GM19099 (cell line): ENCODE data around the gene EDEM1.
A peak's percentile ranks its signal among the peaks of the same experiment; 100 is the strongest.

Experiments used
- POLR2A ChIP-seq: IDR thresholded peaks from 3 replicates; pipeline ENCODE4 v1.6.1; 2011; ENCODE audit warnings: low read depth; ENCODE audit not compliant: insufficient read length; ENCODE audit errors: extremely low read depth

EDEM1 gene

GRCh38 chr3:5162102-5162501 is 25.4 kb upstream of the EDEM1 start:
- TF ChIP-seq POLR2A = no peak

GRCh38 chr3:5165698-5166097 is 21.8 kb upstream of the EDEM1 start:
- TF ChIP-seq POLR2A = no peak

- no peak for TF ChIP-seq POLR2A
Measured at GRCh38 chr3:5166846-5167245, 20.7 kb upstream of the EDEM1 start.

GRCh38 chr3:5168110-5168509 is 19.4 kb upstream of the EDEM1 start:
- no peak for TF ChIP-seq POLR2A

GRCh38 chr3:5169807-5170206 is 17.7 kb upstream of the EDEM1 start:
- no peak for TF ChIP-seq POLR2A

GRCh38 chr3:5170975-5171374 is 16.5 kb upstream of the EDEM1 start:
- TF ChIP-seq POLR2A = no peak

- no peak for TF ChIP-seq POLR2A
Measured at GRCh38 chr3:5172018-5172417, 15.5 kb upstream of the EDEM1 start.

- peak; percentile 47 for TF ChIP-seq POLR2A
Measured at GRCh38 chr3:5181469-5182141, 5.9 kb upstream of the EDEM1 start.

- TF ChIP-seq POLR2A = no peak
Measured at GRCh38 chr3:5184499-5184898, 3.0 kb upstream of the EDEM1 start.

- TF ChIP-seq POLR2A = peak; percentile 18
Measured at GRCh38 chr3:5185093-5185673, 2.3 kb upstream of the EDEM1 start.

- TF ChIP-seq POLR2A = no peak
Measured at GRCh38 chr3:5186089-5186857, 1.2 kb upstream of the EDEM1 start.

GRCh38 chr3:5186858-5187155 is 700 bp upstream of the EDEM1 start:
- no peak for TF ChIP-seq POLR2A

GRCh38 chr3:5187920-5188418 is 462 bp downstream of the EDEM1 start:
- TF ChIP-seq POLR2A = no peak

- TF ChIP-seq POLR2A = peak; percentile 33
Measured at GRCh38 chr3:5188419-5189221, 1.1 kb downstream of the EDEM1 start.

GRCh38 chr3:5190147-5190791 is 2.8 kb downstream of the EDEM1 start:
- no peak for TF ChIP-seq POLR2A
